GM19468 (cell line): ENCODE results near the gene CTRB2.
"Not testable (repeated sequence)": the region's sequence is repeated elsewhere in the genome, so short reads cannot be mapped to it uniquely, and the experiment has no call there.

ENCODE experiments used
- ATAC-seq: cut with Tn5 transposase; IDR thresholded peaks from one replicate; pipeline ENCODE4 v1.9.1; 2021; ENCODE audit warnings: mild to moderate bottlenecking, moderate library complexity, moderate number of reproducible peaks; ENCODE audit not compliant: unreplicated experiment; ENCODE audit errors: extremely low read depth

The CTRB2 gene

GRCh38 chr16:75208861-75209505 lies 2.0 kb upstream of the CTRB2 start:
- no peak for ATAC-seq

GRCh38 chr16:75208242-75208825 lies 1.4 kb upstream of the CTRB2 start:
- no peak for ATAC-seq

GRCh38 chr16:75207831-75208230 lies 870 bp upstream of the CTRB2 start:
- ATAC-seq: no peak

- not testable (repeated sequence) for ATAC-seq
Observed at GRCh38 chr16:75205961-75206748, 806 bp downstream of the CTRB2 start.

GRCh38 chr16:75205438-75205837 lies 1.5 kb downstream of the CTRB2 start:
- ATAC-seq: not testable (repeated sequence)

GRCh38 chr16:75204905-75205304 lies 2.1 kb downstream of the CTRB2 start:
- not testable (repeated sequence) for ATAC-seq

- ATAC-seq: no peak
Observed at GRCh38 chr16:75204410-75204758, 2.6 kb downstream of the CTRB2 start.

GRCh38 chr16:75203667-75204409 lies 3.1 kb downstream of the CTRB2 start:
- ATAC-seq: no peak

GRCh38 chr16:75203096-75203495 lies 3.9 kb downstream of the CTRB2 start:
- ATAC-seq: no peak

- no peak for ATAC-seq
Observed at GRCh38 chr16:75202069-75202590, 4.8 kb downstream of the CTRB2 start.

GRCh38 chr16:75198135-75198600 lies 8.8 kb downstream of the CTRB2 start:
- no peak for ATAC-seq

- ATAC-seq: no peak
Observed at GRCh38 chr16:75197522-75198134, 9.3 kb downstream of the CTRB2 start.

GRCh38 chr16:75196836-75197235 lies 10.1 kb downstream of the CTRB2 start:
- no peak for ATAC-seq

GRCh38 chr16:75195811-75196790 lies 10.9 kb downstream of the CTRB2 start:
- no peak for ATAC-seq

GRCh38 chr16:75193730-75194444 lies 13.1 kb downstream of the CTRB2 start:
- ATAC-seq: no peak

GRCh38 chr16:75193265-75193650 lies 13.7 kb downstream of the CTRB2 start:
- ATAC-seq: no peak

- no peak for ATAC-seq
Observed at GRCh38 chr16:75192606-75193264, 14.2 kb downstream of the CTRB2 start.
